GM12878 (cell line): ENCODE measurements around the gene IRGC. TPM values are rescaled to one million over a fixed set of nuclear protein-coding genes. Genes with fewer than 3 reads are reported as not detected.

Source experiments
- ATAC-seq: fragments of 200-7000 bp; cut with Tn5 transposase; 3 replicates; pipeline ENCODE4 v1.9.1; 2020; ENCODE audit warnings: mild to moderate bottlenecking, moderate library complexity
- BruUV-seq: library from RNA; stranded (reverse); fragments of 400-500 nt; replicated peaks from 2 replicates; lab custom pipeline; 2021; lab: Mats Ljungman, UMichigan
- CTCF ChIA-PET: fragments of 300-600 bp; sonication (Branson Sonifier 250); formaldehyde crosslinking; extraction: SDS; loops from one replicate; lab custom pipeline; 2021; ENCODE audit warnings: inconsistent platforms; lab: Yijun Ruan, JAX
- POLR2A ChIA-PET: fragments of 350-600 bp; formaldehyde crosslinking; extraction: SDS; loops from one replicate; lab custom pipeline; 2021; ENCODE audit warnings: inconsistent platforms; lab: Charles Lee
- RAD21 ChIA-PET: fragments of 300-600 bp; sonication (Branson Sonifier 250); formaldehyde crosslinking; loops from one replicate; lab custom pipeline; 2023; ENCODE audit warnings: antibody characterized with exemption; ENCODE audit not compliant: unreplicated experiment; lab: Charles Lee
- SMC1A ChIA-PET: fragments of 300-600 bp; sonication (Branson Sonifier 250); formaldehyde crosslinking; loops from one replicate; lab custom pipeline; 2023; ENCODE audit not compliant: unreplicated experiment, uncharacterized antibody; lab: Charles Lee
- DNase-seq: peaks from one replicate; pipeline ENCODE4 v3.0.0-alpha.2; 2011; ENCODE audit warnings: low read depth, low spot score
- FAIRE-seq: peaks from 3 replicates; lab custom pipeline; 2011; peaks lifted over from hg19 to GRCh38; lab: Jason Lieb, UNC
- H2AFZ ChIP-seq: 2 replicates; pipeline ENCODE4 v1.6.0; 2011; ENCODE audit warnings: low read depth, low read length, control low read depth; ENCODE audit not compliant: control insufficient read depth
- H3K27ac ChIP-seq: 2 replicates; pipeline ENCODE4 v1.5.1; 2011; ENCODE audit warnings: control low read depth; ENCODE audit not compliant: control insufficient read depth, insufficient read depth
- H3K27me3 ChIP-seq, 2 experiments: replicated peaks in 1 of 2; 2 replicates each; pipeline versions ENCODE4 v1.6.0 to v1.6.1; 2011; ENCODE audit warnings: low read length in 1 of 2; ENCODE audit not compliant: control insufficient read depth in 2 of 2, insufficient read depth in 2 of 2
- H3K36me3 ChIP-seq, 2 experiments: 2 replicates each; pipeline ENCODE4 v1.5.1; 2011; ENCODE audit warnings: low read length in 1 of 2; ENCODE audit not compliant: control insufficient read depth in 2 of 2, insufficient read depth in 2 of 2
- H3K4me1 ChIP-seq: 2 replicates; pipeline ENCODE4 v1.6.1; 2011; ENCODE audit warnings: mild to moderate bottlenecking, low read length, moderate library complexity, mixed read lengths; ENCODE audit not compliant: control insufficient read depth, insufficient read depth
- H3K4me2 ChIP-seq: 2 replicates; pipeline ENCODE4 v1.6.0; 2011; ENCODE audit warnings: control low read depth; ENCODE audit not compliant: control insufficient read depth, insufficient read depth
- H3K4me3 ChIP-seq: fragments of 200-600 bp; sonication (generic); 2 replicates; pipeline ENCODE4 v1.5.1; 2016
- H3K79me2 ChIP-seq: 2 replicates; pipeline ENCODE4 v1.6.0; 2011; ENCODE audit warnings: low read length; ENCODE audit not compliant: control insufficient read depth, insufficient read depth
- H3K9ac ChIP-seq: 2 replicates; pipeline ENCODE4 v1.8.0; 2011; ENCODE audit warnings: low read length, control low read depth, mixed read lengths; ENCODE audit not compliant: control insufficient read depth, insufficient read depth
- H3K9me3 ChIP-seq: replicated peaks from 3 replicates; pipeline ENCODE4 v1.5.1; 2011; ENCODE audit warnings: mild to moderate bottlenecking, low read length; ENCODE audit not compliant: control insufficient read depth, insufficient read depth
- H4K20me1 ChIP-seq: 2 replicates; pipeline ENCODE4 v1.6.0; 2011; ENCODE audit not compliant: control insufficient read depth, insufficient read depth
- BCLAF1 ChIP-seq: fragments of 450-650 bp; IDR thresholded peaks from 2 replicates; pipeline ENCODE4 v1.6.1; 2017; ENCODE audit warnings: antibody characterized with exemption, mild to moderate bottlenecking, moderate library complexity
- EP300 ChIP-seq, 2 experiments: fragments of 150-350 bp in 1 of 2; IDR thresholded peaks; 2 replicates each; pipeline ENCODE4 v1.6.1; 2011 to 2012; ENCODE audit warnings: low read depth in 2 of 2, low read length in 2 of 2, borderline replicate concordance in 1 of 2, improper control_type of control experiment in 1 of 2, inconsistent platforms in 1 of 2; ENCODE audit not compliant: control insufficient read depth in 1 of 2
- ETV6 ChIP-seq, 2 experiments: fragments of 450-650 bp in 1 of 2; IDR thresholded peaks in 1 of 2; conservative IDR thresholded peaks in 1 of 2; 2 replicates each; pipeline ENCODE4 v1.6.1; 2014; ENCODE audit warnings: antibody characterized with exemption in 1 of 2, borderline replicate concordance in 1 of 2, low read depth in 1 of 2, mild to moderate bottlenecking in 1 of 2, moderate library complexity in 1 of 2
- NFYB ChIP-seq: IDR thresholded peaks from 2 replicates; pipeline ENCODE4 v1.6.1; 2011; ENCODE audit warnings: low read depth, mild to moderate bottlenecking, low read length, improper control_type of control experiment, moderate library complexity; ENCODE audit not compliant: insufficient read depth
- PAX8 ChIP-seq: fragments of 450-650 bp; IDR thresholded peaks from 2 replicates; pipeline ENCODE4 v1.6.1; 2017; ENCODE audit warnings: mild to moderate bottlenecking, moderate library complexity
- RUNX3 ChIP-seq: IDR thresholded peaks from 2 replicates; pipeline ENCODE4 v1.6.1; 2012; ENCODE audit warnings: low read length, inconsistent platforms
- WGBS: methylation state at CpG from one replicate; pipeline ENCODE4 v1.1.6; 2016; ENCODE audit warnings: low lambda C conversion rate; ENCODE audit not compliant: insufficient replicate concordance, insufficient coverage; ENCODE audit errors: missing lambda C conversion rate; 5-methylcytosine and 5-hydroxymethylcytosine counted together
- in situ Hi-C: fragments of 300-500 bp; cut with MboI; formaldehyde crosslinking; loops from 9 replicates; pipeline ENCODE4 v1.14.3; 2018; ENCODE audit warnings: mixed read lengths
- intact Hi-C: fragments of 100-400 bp; cut with micrococcal nuclease; formaldehyde crosslinking; loops from one replicate; pipeline ENCODE4 v1.14.2; 2022; ENCODE audit not compliant: unreplicated experiment
- polyA plus RNA-seq, 11 experiments: library from polyadenylated mRNA; depleted of rRNA in 4 of 11; unstranded in 6 of 11; stranded (reverse) in 5 of 11; fragments of >200 nt; fragmentation: Nextera tagmentation in 4 of 11; fragmentation: Illumina TruSeq in 1 of 11; extraction: Ambion mirVana in 4 of 11; extraction: Trizol in 1 of 11; gene quantifications; 1 replicate in 1 of 11; 2 replicates in 10 of 11; pipeline versions ENCODE4 v1.2.1 to v1.2.3, GENCODE V29; 2011 to 2016; ENCODE audit warnings: inconsistent platforms in 2 of 11, missing spikeins in 2 of 11, low read depth in 1 of 11
- total RNA-seq, 4 experiments: library from RNA; depleted of rRNA in 3 of 4; stranded (reverse); fragments of >200 nt in 3 of 4; fragmentation: Illumina TruSeq in 1 of 4; extraction: Trizol in 1 of 4; gene quantifications; 2 replicates each; pipeline versions ENCODE4 v1.2.1 to v1.2.3, GENCODE V29; 2013 to 2021

The IRGC gene
- total and polyA plus RNA-seq, 10 of the 15 experiments (the other 5 are each of a cell fraction or from before 2014, with no cell fraction given) = 0.04 TPM; not detected in 9

GRCh38 chr19:43765109-43765876, 49.4 kb downstream of the IRGC start (continued):
- TF ChIP-seq BCLAF1 = no peak
- TF ChIP-seq NFYB = no peak
- 0 out of 2 replicates have a peak, but pooled peaks have one; percentile 53 for TF ChIP-seq PAX8

- ChIA-PET SMC1A (interaction anchor here (1.0 to 20.1 kb wide), 7 partner anchors 12 to 98 kb away, joined by 3 to 325 read pairs (median 4); partner anchors contain the start of genes KCNN4 and SMG9), RAD21 (interaction anchor here (1.1 to 8.3 kb wide), 7 partner anchors 12 to 98 kb away, joined by 4 to 167 read pairs (median 55); partner anchors contain the start of genes KCNN4, PLAUR and SMG9), POLR2A (interaction anchor here (0.7 to 18.9 kb wide), 5 partner anchors 11 to 98 kb away, joined by 3 to 389 read pairs (median 12); partner anchors contain the start of genes KCNN4 and SMG9), CTCF (interaction anchor here (0.6 to 20.8 kb wide), 12 partner anchors 12 to 172 kb away, joined by 3 to 324 read pairs (median 4); partner anchors contain the start of genes KCNN4, PLAUR and SMG9)
- in situ Hi-C loops (loop anchor here (25.0 kb wide), 2 partner anchors 1696 to 1829 kb away; partner anchors contain the start of genes ERFL and FOSB), intact Hi-C loops (no loop called here)
- Histone ChIP-seq H3K4me3 (peak overlapping the region; percentile 18; the same call in 1 of the 2 replicates), H3K27me3 (no peaks in the 10 kb centered on the region), H3K27ac (peak overlapping the region; percentile 100), H3K36me3 (peaks cover 39 to 40% of the 10 kb centered on the region in 2 experiments), H3K9me3 (no peaks in the 10 kb centered on the region; the same call in 2 of the 3 replicates), H3K4me1 (peaks cover 57% of the 10 kb centered on the region), H3K4me2 (peak overlapping the region; percentile 56), H2AFZ (no peak overlapping the region), H3K9ac (peak overlapping the region; percentile 78), H4K20me1 (no peaks in the 10 kb centered on the region), H3K79me2 (no peaks in the 10 kb centered on the region; the same call in 1 of the 2 replicates)
- FAIRE-seq (no peak), ATAC-seq (no peak), DNase-seq (no peak)
- WGBS = 17% methylated on average over 4 of the region's 4 CpGs
- TSS peak; percentile 35 for BruUV-seq
- TF ChIP-seq EP300 (IDR thresholded peaks at IDR 0.05; ENCODE audit: borderline replicate concordance in 1 of 2, control insufficient read depth in 1 of 2, low read depth in 2 of 2, low read length in 2 of 2) (no peak), RUNX3 (0 out of 2 replicates have a peak, but pooled peaks have one; percentile 1), ETV6 (conservative IDR thresholded peaks at IDR 0.05 in 1 of 2, IDR thresholded peaks at IDR 0.05 in 1 of 2; ENCODE audit: borderline replicate concordance in 1 of 2, low read depth in 1 of 2) (no peak)
Measured at GRCh38 chr19:43766755-43767043, 50.8 kb downstream of the IRGC start.
